K562 (cell line): ENCODE measurements around the gene ANO9. TPM values are rescaled to one million over a fixed set of nuclear protein-coding genes. Genes with fewer than 3 reads are reported as not detected.

Experiments
- ARID3B ChIP-seq: fragments of 250-450 bp; sonication (Bioruptor Pico); IDR thresholded peaks from 2 replicates; pipeline ENCODE4 v1.4.0; 2020; ENCODE audit warnings: borderline replicate concordance
- BRD9 ChIP-seq: fragments of 450-650 bp; IDR thresholded peaks from 2 replicates; pipeline ENCODE4 v1.6.1; 2018; ENCODE audit warnings: low read depth; ENCODE audit not compliant: partially characterized antibody
- CTCFL ChIP-seq: IDR thresholded peaks from 2 replicates; pipeline ENCODE4 v1.6.1; 2011; ENCODE audit warnings: borderline replicate concordance, low read depth, mild to moderate bottlenecking, moderate library complexity, low read length; ENCODE audit not compliant: insufficient read depth, poor library complexity, severe bottlenecking
- ERF ChIP-seq: fragments of 450-650 bp; formaldehyde crosslinking; IDR thresholded peaks from 2 replicates; pipeline ENCODE4 v1.4.0; 2020; ENCODE audit warnings: mild to moderate bottlenecking, mixed read lengths
- HINFP ChIP-seq: fragments of 450-650 bp; conservative IDR thresholded peaks from 2 replicates; pipeline ENCODE4 v1.6.1; 2016; ENCODE audit warnings: missing genetic modification characterization, low read depth, mild to moderate bottlenecking, control low read depth, missing compliant biosample characterization
- KLF6 ChIP-seq: fragments of 250-450 bp; sonication (Bioruptor Pico); IDR thresholded peaks from 2 replicates; pipeline ENCODE4 v1.4.0; 2020; ENCODE audit warnings: mild to moderate bottlenecking, moderate library complexity, borderline replicate concordance
- MEF2D ChIP-seq: conservative IDR thresholded peaks from 2 replicates; pipeline ENCODE4 v1.6.1; 2016; ENCODE audit warnings: low read depth, missing genetic modification characterization, missing compliant biosample characterization
- NR2C1 ChIP-seq, 2 experiments: fragments of 450-650 bp; IDR thresholded peaks; 2 replicates each; pipeline ENCODE4 v1.6.1; 2017; ENCODE audit warnings: mild to moderate bottlenecking in 2 of 2, antibody characterized with exemption in 1 of 2, inconsistent platforms in 1 of 2, missing compliant biosample characterization in 1 of 2, missing genetic modification characterization in 1 of 2
- NR3C1 ChIP-seq: sonication (generic); formaldehyde crosslinking; IDR thresholded peaks from 2 replicates; pipeline ENCODE4 v1.8.1; 2022; ENCODE audit warnings: missing genetic modification reagents
- PCBP1 ChIP-seq: fragments of 200-400 bp; formaldehyde crosslinking; IDR thresholded peaks from 2 replicates; pipeline ENCODE4 v1.6.1; 2018; ENCODE audit warnings: mild to moderate bottlenecking, low read depth, low read length; ENCODE audit not compliant: poor library complexity, severe bottlenecking
- ZBTB43 ChIP-seq: sonication (generic); formaldehyde crosslinking; IDR thresholded peaks from 2 replicates; pipeline ENCODE4 v1.8.0; 2023; ENCODE audit warnings: mild to moderate bottlenecking, missing genetic modification reagents
- ZFP91 ChIP-seq: sonication (generic); formaldehyde crosslinking; IDR thresholded peaks from 2 replicates; pipeline ENCODE4 v1.8.0; 2022; ENCODE audit warnings: mild to moderate bottlenecking, missing genetic modification reagents
- ZNF121 ChIP-seq: sonication (generic); formaldehyde crosslinking; conservative IDR thresholded peaks from 2 replicates; pipeline ENCODE4 v1.8.0; 2022; ENCODE audit warnings: missing genetic modification reagents
- ZNF143 ChIP-seq: sonication (generic); formaldehyde crosslinking; IDR thresholded peaks from 2 replicates; pipeline ENCODE4 v1.9.0; 2022; ENCODE audit warnings: mild to moderate bottlenecking, missing genetic modification reagents
- ZNF184 ChIP-seq: sonication (generic); formaldehyde crosslinking; IDR thresholded peaks from 2 replicates; pipeline ENCODE4 v1.5.0; 2020; ENCODE audit warnings: missing genetic modification reagents
- ZNF224 ChIP-seq: sonication (generic); formaldehyde crosslinking; IDR thresholded peaks from 2 replicates; pipeline ENCODE4 v1.8.0; 2022; ENCODE audit warnings: mild to moderate bottlenecking, missing genetic modification reagents
- ZNF444 ChIP-seq: fragments of 250-450 bp; sonication (Bioruptor Pico); IDR thresholded peaks from 2 replicates; pipeline ENCODE4 v1.4.0; 2020; ENCODE audit warnings: mild to moderate bottlenecking, moderate library complexity
- ZNF75A ChIP-seq: fragments of 450-650 bp; formaldehyde crosslinking; IDR thresholded peaks from 2 replicates; pipeline ENCODE4 v1.4.0; 2020; ENCODE audit warnings: mild to moderate bottlenecking
- polyA plus RNA-seq, 8 experiments: library from polyadenylated mRNA; depleted of rRNA in 4 of 8; stranded (reverse) in 5 of 8; unstranded in 3 of 8; fragments of >200 nt; fragmentation: Nextera tagmentation in 2 of 8; fragmentation: Illumina TruSeq in 1 of 8; extraction: Ambion mirVana in 2 of 8; extraction: Trizol in 1 of 8; gene quantifications; 2 replicates each; pipeline versions ENCODE4 v1.2.1 to v1.2.3, GENCODE V29; 2011 to 2014; ENCODE audit warnings: inconsistent platforms in 1 of 8, missing spikeins in 1 of 8
- total RNA-seq, 7 experiments: library from RNA; depleted of rRNA in 6 of 7; stranded (reverse); fragments of >200 nt in 6 of 7; fragmentation: Illumina TruSeq in 2 of 7; extraction: Trizol in 2 of 7; gene quantifications; 2 replicates each; pipeline versions ENCODE4 v1.2.1 to v1.2.3, GENCODE V29; 2011 to 2021; ENCODE audit warnings: low replicate concordance in 1 of 7

The ANO9 gene
- total and polyA plus RNA-seq, 9 of the 15 experiments (the other 6 are each of a cell fraction or from before 2014, with no cell fraction given), result 0.20 to 14.5 (median 4.5) TPM

- TF ChIP-seq ARID3B (CRISPR knock-in tag), result no peak
- TF ChIP-seq ZNF184, result no peak
- TF ChIP-seq CTCFL, result peak; percentile 88
- TF ChIP-seq ZNF444 (CRISPR knock-in tag), result no peak
- TF ChIP-seq ZNF224 (CRISPR knock-in tag), result no peak
- TF ChIP-seq ZBTB43 (CRISPR knock-in tag), result 0 out of 2 replicates have a peak, but pooled peaks have one; percentile 28
- TF ChIP-seq PCBP1, result peak; percentile 55
- peak; percentile 57; the same call in 1 of the 2 replicates for TF ChIP-seq NR2C1 (IDR thresholded peaks at IDR 0.05)
- peak; percentile 58 for TF ChIP-seq NR2C1 (tag; IDR thresholded peaks at IDR 0.05)
- TF ChIP-seq NR3C1 (CRISPR knock-in tag), result no peak
- peak; percentile 42 for TF ChIP-seq ZNF121 (CRISPR knock-in tag)
- TF ChIP-seq ZNF75A, result 0 out of 2 replicates have a peak, but pooled peaks have one; percentile 33
- TF ChIP-seq BRD9, result peak; percentile 47
- no peak; the same call in 1 of the 2 replicates for TF ChIP-seq ZNF143 (CRISPR knock-in tag)
- 0 out of 2 replicates have a peak, but pooled peaks have one; percentile 61 for TF ChIP-seq ERF (CRISPR knock-in tag)
- TF ChIP-seq ZFP91 (CRISPR knock-in tag), result no peak
- no peak for TF ChIP-seq KLF6 (CRISPR knock-in tag)
- no peak for TF ChIP-seq MEF2D
- no peak for TF ChIP-seq HINFP (tag)
Observed at GRCh38 chr11:447923-448731, 6.3 kb upstream of the ANO9 start (continued).
